Small intestine (tissue), 7 donors: Measurements from ENCODE around the gene SBNO2. TPM values are rescaled to one million over a fixed set of nuclear protein-coding genes. Genes with fewer than 3 reads are reported as not detected.

ENCODE experiments used
- DNase-seq, 2 donors: peaks; one replicate each; pipeline versions ENCODE4 v3.0.0 to v3.0.0-alpha.2; 2013
- FAIRE-seq: peaks from 2 replicates; lab custom pipeline; 2012; peaks lifted over from hg19 to GRCh38; lab: Jason Lieb, UNC
- H3K27ac ChIP-seq, 3 donors: one replicate each; pipeline ENCODE4 v1.5.1; 2013; ENCODE audit warnings: low read length in 2 of 3, mild to moderate bottlenecking in 2 of 3, control low read depth in 1 of 3, inconsistent platforms in 1 of 3, low read depth in 1 of 3, moderate library complexity in 1 of 3
- H3K27me3 ChIP-seq, 3 donors: one replicate each; pipeline ENCODE4 v1.6.1; 2013; ENCODE audit warnings: low read length in 3 of 3, inconsistent platforms in 1 of 3; ENCODE audit not compliant: control insufficient read depth in 3 of 3, insufficient read depth in 3 of 3
- H3K36me3 ChIP-seq, 3 donors: one replicate each; pipeline ENCODE4 v1.6.1; 2013; ENCODE audit warnings: low read length in 3 of 3, inconsistent platforms in 1 of 3, low read depth in 1 of 3, mild to moderate bottlenecking in 1 of 3, moderate library complexity in 1 of 3; ENCODE audit not compliant: control insufficient read depth in 3 of 3, insufficient read depth in 2 of 3
- H3K4me1 ChIP-seq, 3 donors: one replicate each; pipeline ENCODE4 v1.6.1; 2013; ENCODE audit warnings: low read length in 2 of 3, inconsistent platforms in 1 of 3, low read depth in 1 of 3, mild to moderate bottlenecking in 1 of 3, moderate library complexity in 1 of 3; ENCODE audit not compliant: control insufficient read depth in 3 of 3, insufficient read depth in 2 of 3
- H3K4me3 ChIP-seq, 3 donors: one replicate each; pipeline ENCODE4 v1.5.1; 2013; ENCODE audit warnings: low read length in 3 of 3, control low read depth in 1 of 3, inconsistent platforms in 1 of 3, low read depth in 1 of 3, mild to moderate bottlenecking in 1 of 3, moderate library complexity in 1 of 3
- H3K9me3 ChIP-seq, 2 donors: one replicate each; pipeline ENCODE4 v1.6.1; 2013; ENCODE audit warnings: low read depth in 1 of 2, low read length in 1 of 2; ENCODE audit not compliant: control insufficient read depth in 2 of 2, insufficient read depth in 1 of 2
- WGBS, 3 donors: extraction: QIAGEN DNeasy Blood & Tissue Kit; methylation state at CpG; one replicate each; pipeline ENCODE4 v1.1.7; 2013; 5-methylcytosine and 5-hydroxymethylcytosine counted together
- polyA plus RNA-seq, 4 donors: library from polyadenylated mRNA; stranded (reverse) in 3 of 4; unstranded in 1 of 4; fragments of 200-250 nt in 3 of 4; fragments of 120-200 nt in 1 of 4; gene quantifications; one replicate each; pipeline versions ENCODE4 v1.2.1 to v1.2.3, GENCODE V29; 2013
- donor health status: healthy with polysubstance abuse.
- donor health status: control.
- donor health status: control.
- donor health status: Bipolar disorder and iron deficiency.
- donor health status: healthy.

Gene SBNO2
- polyA plus RNA-seq, 4 donors: 19.7 to 32.1 (median 21.6) TPM

DNA sequence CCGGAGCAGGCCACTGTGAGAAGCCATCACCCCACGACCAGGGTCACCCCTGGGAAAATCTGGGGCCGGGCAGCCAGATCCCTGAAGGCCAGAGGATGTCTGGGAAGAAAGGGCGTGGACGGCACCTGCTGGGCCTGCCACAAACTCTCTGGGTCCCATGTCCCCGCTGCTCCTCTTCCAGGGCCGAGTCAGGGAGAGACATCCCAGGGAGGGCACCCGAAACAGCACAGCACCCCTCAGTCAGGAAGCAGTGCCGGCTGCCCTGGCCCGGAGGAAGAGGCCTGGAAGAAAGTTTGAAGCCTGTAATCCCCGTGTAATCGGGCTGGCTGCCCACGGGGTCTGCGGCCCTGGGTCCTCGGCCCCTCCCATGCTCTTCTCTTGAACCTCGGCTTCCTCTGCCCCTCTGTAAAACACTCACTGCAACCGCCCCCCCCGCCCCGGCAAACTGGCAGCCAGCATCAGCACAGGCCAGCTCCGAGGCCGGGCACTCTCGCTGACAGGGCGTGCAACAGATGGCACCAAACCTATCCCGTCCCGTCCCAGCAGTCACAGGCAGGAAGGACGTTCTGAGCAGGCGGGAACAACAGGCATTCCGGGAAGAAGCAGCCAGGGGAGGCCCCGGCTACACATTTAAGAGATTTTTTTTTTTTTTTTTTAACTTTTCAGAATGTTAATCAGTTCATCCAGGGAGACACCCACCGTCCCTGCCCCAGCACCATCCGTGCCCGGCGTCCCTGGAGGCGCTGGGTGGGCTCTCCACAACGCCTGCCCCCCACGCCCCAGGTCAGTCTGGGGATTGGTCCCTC is 1.5 kb downstream of the SBNO2 start:
- peaks cover 0 to 33% (median 2%) of the 10 kb centered on the region in 3 donors for H3K4me1 ChIP-seq
- peak; percentile 37 to 68 for DNase-seq
- FAIRE-seq: no peak
- H3K9me3 ChIP-seq: peaks cover 0 to 5% of the 10 kb centered on the region in 2 donors
- peaks cover 0 to 42% (median 0%) of the 10 kb centered on the region in 3 donors for H3K36me3 ChIP-seq
- WGBS, 3 donors: 19 to 34% (median 28%) methylated on average over 27 to 35 of the region's 36 CpGs
- peak overlapping the region; percentile 80 to 94 (median 91) for H3K27ac ChIP-seq
- no peaks in the 10 kb centered on the region for H3K27me3 ChIP-seq
- peak overlapping the region; percentile 83 to 93 (median 92) for H3K4me3 ChIP-seq

DNA sequence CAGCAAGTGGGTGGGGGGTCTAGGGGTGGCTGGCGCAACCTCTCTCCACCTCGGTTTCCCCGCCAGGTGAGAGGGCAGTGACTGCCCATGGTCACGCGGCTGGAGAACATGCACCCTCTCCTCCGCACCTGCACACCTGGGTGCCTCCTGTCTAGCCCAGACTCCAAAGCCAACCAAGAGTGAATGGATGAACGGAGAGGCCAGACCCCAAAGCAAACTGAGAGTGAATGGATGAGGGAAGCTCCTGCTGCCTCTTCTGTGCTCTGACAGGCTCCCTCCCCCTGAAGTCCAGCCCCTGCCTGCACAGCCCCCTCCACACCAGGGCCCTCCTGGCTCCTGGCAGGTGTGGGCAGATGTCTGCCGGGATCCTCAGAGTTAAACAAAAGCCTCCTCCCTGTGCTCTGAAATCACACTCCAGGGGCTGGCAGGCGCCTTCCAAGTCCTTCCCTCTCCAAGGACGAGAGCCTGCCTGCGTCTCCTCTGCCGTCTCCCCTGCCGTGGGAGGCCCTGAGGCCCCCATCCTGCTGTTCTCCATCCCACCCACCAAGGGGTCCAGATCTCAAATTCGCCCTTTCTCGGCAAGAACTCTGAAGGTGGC is 2.2 kb downstream of the SBNO2 start:
- Histone ChIP-seq H3K27me3 (no peaks in the 10 kb centered on the region), H3K36me3 (peaks cover 0 to 49% (median 4%) of the 10 kb centered on the region in 3 donors), H3K4me3 (peak overlapping the region in 1 of 3 donors; percentile 83), H3K27ac (peak overlapping the region; percentile 80 to 94 (median 91)), H3K9me3 (peaks cover 0 to 7% of the 10 kb centered on the region in 2 donors), H3K4me1 (peaks cover 0 to 33% (median 2%) of the 10 kb centered on the region in 3 donors)
- FAIRE-seq: no peak
- WGBS, 3 donors: 57 to 74% (median 73%) methylated on average over 15 of the region's 15 CpGs
- peak in 1 of 2 donors; percentile 54 for DNase-seq

DNA sequence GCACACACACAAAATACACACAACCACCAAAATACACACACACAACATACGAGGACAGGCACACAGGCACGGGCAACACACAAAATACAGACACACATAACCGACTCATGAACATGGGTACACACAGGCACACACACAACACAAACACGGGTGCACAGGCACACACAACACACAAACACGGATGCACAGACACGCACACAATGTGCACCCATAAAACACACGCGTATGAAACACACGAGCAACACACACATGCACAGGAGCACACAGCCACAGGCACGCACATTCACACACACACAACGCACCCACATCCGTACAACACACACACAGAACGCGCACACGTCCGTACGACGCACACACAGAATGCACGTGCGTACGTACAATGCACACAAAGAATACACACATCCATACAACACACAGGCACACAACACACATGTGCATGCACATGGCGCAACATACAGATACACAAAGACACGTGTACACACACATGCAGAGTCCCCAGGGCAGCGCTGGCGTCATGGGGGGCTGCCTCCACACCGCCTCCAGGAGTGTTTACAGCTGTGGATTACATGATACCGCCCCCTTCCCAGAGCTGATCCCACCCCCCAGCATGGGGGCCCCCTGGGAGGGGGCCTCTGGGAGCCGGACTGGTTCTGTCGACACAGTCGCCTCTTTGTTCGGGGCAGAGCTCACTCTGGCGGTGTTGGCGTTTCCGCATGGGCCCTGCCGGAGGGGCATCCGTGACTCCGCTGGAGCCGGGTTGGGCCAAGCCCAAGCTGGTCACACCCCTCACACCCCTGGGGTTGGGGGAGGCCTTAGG is 2.9 kb downstream of the SBNO2 start:
- H3K9me3 ChIP-seq: peaks cover 0 to 9% of the 10 kb centered on the region in 2 donors
- peaks cover under 1 to 56% (median 4%) of the 10 kb centered on the region in 3 donors for H3K36me3 ChIP-seq
- DNase-seq (peak in 1 of 2 donors; percentile 64), FAIRE-seq (no peak)
- no peaks in the 10 kb centered on the region for H3K27me3 ChIP-seq
- peak overlapping the region in 1 of 3 donors; percentile 83 for H3K4me3 ChIP-seq
- H3K4me1 ChIP-seq: peaks cover 0 to 33% (median 2%) of the 10 kb centered on the region in 3 donors
- 78 to 90% (median 87%) methylated on average over 38 of the region's 38 CpGs for WGBS, 3 donors
- peak overlapping the region in 2 of 3 donors; percentile 80 to 94 for H3K27ac ChIP-seq

DNA sequence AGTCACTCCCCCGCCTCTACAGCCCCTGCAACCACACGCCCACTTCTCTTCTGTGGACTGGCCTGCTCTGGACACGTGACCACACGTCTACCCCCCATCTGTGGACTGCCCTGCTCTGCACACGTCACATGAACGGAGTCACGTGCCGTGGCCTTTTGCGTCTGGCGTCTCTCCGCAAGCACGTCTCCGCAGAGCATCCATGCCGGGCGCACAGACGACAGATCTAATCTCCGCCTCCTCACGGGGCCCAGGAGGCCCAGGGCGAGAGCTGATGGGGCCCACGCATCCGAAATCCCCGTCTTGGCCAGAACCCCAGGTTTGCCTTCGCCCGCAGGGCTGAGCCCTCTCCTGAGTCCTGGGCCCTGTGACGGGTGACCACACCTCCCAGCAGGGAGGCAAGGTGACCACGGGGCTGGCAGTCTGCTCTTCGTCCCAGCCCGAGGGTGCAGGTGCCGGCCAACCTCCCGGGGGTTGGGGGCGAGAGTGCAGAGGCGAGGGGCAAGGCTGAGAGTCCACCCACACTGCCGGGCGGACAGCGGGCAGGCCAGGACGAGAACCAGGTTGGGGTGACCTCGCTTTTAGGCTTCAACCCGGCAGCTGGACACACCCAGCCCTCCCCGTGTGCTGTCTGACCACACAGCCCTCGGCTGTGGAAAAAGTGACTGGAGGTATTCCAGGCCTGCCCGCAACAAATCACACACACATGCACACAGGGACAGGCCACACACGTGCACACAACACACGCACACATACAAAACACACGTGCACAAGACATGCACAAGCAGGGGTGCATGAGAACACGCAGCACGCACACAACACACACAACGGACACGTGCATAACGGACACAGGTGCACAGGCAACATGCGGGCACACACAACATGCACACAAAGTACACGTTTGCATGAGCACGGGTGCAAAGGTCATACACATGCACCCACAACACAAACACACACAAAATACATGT is 3.9 kb downstream of the SBNO2 start:
- WGBS, 3 donors: 82 to 87% (median 84%) methylated on average over 51 to 52 of the region's 52 CpGs
- H3K4me1 ChIP-seq: peaks cover 0 to 33% (median 2%) of the 10 kb centered on the region in 3 donors

DNA sequence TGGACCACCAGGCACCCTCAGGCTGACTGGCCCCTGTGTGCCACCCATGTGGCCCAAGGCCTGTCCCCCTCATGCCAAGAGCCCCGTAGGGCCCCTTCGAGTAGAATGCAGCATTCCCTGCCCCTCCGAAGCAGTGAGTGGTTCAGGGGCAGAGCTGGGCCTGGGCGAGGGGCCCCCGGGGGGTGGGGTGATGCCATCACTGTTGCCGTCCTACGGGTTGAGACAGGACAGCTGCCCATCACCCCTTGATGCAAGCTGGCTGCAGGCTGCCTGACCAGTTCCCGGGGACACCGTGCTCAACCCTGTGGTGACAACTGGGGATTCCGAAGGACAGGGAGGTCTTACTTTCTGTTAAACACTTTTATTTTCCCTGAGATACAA is 4.7 kb downstream of the SBNO2 start:
- Histone ChIP-seq H3K36me3 (peaks cover 2 to 66% (median 4%) of the 10 kb centered on the region in 3 donors), H3K27me3 (no peaks in the 10 kb centered on the region), H3K4me3 (no peak overlapping the region), H3K9me3 (peaks cover 0 to 8% of the 10 kb centered on the region in 2 donors), H3K4me1 (peaks cover 0 to 31% (median 2%) of the 10 kb centered on the region in 3 donors), H3K27ac (peak overlapping the region; percentile 24 to 77 (median 45))
- WGBS, 3 donors: 87 to 93% (median 87%) methylated on average over 10 of the region's 10 CpGs
- FAIRE-seq: no peak
- DNase-seq: no peak

More for the DNA sequence above, 3.9 kb downstream of the SBNO2 start:
- Histone ChIP-seq H3K36me3 (peaks cover 2 to 62% (median 4%) of the 10 kb centered on the region in 3 donors), H3K9me3 (peaks cover 0 to 10% of the 10 kb centered on the region in 2 donors), H3K27me3 (no peaks in the 10 kb centered on the region), H3K27ac (peak overlapping the region in 1 of 3 donors; percentile 77), H3K4me3 (no peak overlapping the region)
- no peak for DNase-seq
- FAIRE-seq: no peak

DNA sequence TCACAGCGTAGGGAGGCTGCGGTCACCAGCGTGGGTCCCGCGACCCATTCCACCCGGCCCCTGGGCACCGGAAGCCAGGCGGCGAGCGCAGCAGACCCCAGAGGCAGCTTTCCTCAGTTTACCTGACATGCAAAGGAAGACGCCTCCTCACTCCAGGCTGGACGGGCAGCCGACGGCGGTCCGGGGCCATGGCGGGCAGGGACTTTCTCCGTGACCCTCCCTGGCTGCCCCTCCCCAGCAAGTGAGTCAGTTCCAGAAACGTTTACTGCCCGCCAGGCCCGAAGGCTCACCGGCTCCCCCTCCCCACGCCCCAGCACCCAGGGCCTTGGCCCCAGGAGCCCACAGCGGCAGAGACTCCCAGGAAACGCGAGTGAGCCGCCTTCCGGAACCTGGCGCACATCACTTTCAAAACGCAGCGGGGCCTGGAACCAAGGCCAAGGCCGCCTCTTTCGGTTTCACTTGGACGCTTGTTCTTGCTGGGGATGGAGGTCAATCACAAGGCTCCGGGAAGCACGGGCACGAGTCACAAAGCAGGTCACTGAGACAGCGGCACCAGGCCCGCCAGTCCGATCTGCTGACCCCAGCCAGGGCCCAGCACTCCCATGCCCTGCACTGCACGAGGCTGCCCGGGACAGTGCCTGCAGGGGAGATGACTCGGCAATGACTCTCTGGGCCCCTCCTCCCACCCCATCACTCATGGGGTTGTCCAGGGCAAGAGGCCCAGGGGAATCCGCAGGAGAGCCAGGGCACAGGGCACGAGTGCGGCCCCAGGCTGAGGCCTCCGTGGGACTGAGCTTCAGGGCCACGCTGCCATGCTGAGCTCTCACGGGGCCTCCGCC is 5.3 kb downstream of the SBNO2 start:
- peak in 1 of 2 donors; percentile 43 for DNase-seq

More for the DNA sequence above, 5.3 kb downstream of the SBNO2 start:
- no peak for FAIRE-seq
- no peaks in the 10 kb centered on the region for H3K27me3 ChIP-seq
- H3K4me3 ChIP-seq: no peak overlapping the region
- peak overlapping the region; percentile 24 to 77 (median 45) for H3K27ac ChIP-seq
- H3K36me3 ChIP-seq: peaks cover 2 to 68% (median 4%) of the 10 kb centered on the region in 3 donors
- peaks cover 0 to 28% (median 2%) of the 10 kb centered on the region in 3 donors for H3K4me1 ChIP-seq
- 72 to 83% (median 80%) methylated on average over 45 to 50 of the region's 50 CpGs for WGBS, 3 donors
- peaks cover 0 to 5% of the 10 kb centered on the region in 2 donors for H3K9me3 ChIP-seq
